ENCODE results near the gene SCNN1B. TPM values are rescaled to one million over a fixed set of nuclear protein-coding genes. Genes with fewer than 3 reads are reported as not detected.

The SCNN1B gene
- polyA plus RNA-seq, 1 donor from 2014 or later, result not detected

DNA sequence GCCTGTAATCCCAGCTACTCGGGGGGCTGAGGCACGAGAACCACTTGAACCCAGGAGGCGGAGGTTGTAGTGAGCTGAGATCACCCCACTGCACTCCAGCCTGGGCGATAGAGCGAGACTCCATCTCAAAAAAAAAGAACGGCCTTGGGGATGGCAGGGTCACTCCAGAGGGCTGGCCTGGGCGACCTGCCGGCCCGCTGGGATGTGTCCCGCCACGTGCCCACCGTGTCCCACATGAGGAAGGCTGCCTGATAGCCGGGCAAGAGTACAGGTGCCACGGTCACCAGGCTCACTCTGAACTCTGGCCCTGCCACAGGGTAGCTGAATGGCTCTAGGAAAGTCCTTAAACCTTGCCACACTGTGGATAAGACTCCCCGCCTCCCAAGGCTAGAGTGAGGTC, 83.3 kb downstream of the SCNN1B start:
- H4K20me1 ChIP-seq (ENCODE audit: insufficient read depth), result no peaks in the 10 kb centered on the region
- no peaks in the 10 kb centered on the region for H3K79me2 ChIP-seq (replicated peaks; ENCODE audit: insufficient read depth, low read length)
- no peaks in the 10 kb centered on the region for H3K9me3 ChIP-seq (ENCODE audit: low read length)
- H3K4me3 ChIP-seq (ENCODE audit: low read length), result no peak overlapping the region
- no peak overlapping the region for H3K27ac ChIP-seq (ENCODE audit: low read length)
- TF ChIP-seq EZH2 (IDR thresholded peaks at IDR 0.05; ENCODE audit: borderline replicate concordance, insufficient read depth, low read length, poor library complexity, severe bottlenecking) (no peak), REST (IDR thresholded peaks at IDR 0.05; ENCODE audit: borderline replicate concordance) (no peak), EP300 (conservative IDR thresholded peaks at IDR 0.05; ENCODE audit: poor library complexity, severe bottlenecking) (no peak), RAD21 (conservative IDR thresholded peaks at IDR 0.05) (no peak), TAF1 (IDR thresholded peaks at IDR 0.05; ENCODE audit: low read depth) (no peak), MXI1 (conservative IDR thresholded peaks at IDR 0.05; ENCODE audit: poor library complexity, severe bottlenecking) (no peak), SMC3 (conservative IDR thresholded peaks at IDR 0.05; ENCODE audit: poor library complexity) (no peak), POLR2AphosphoS5 (IDR thresholded peaks at IDR 0.05) (no peak)
- TF ChIP-seq, protein P1, sequence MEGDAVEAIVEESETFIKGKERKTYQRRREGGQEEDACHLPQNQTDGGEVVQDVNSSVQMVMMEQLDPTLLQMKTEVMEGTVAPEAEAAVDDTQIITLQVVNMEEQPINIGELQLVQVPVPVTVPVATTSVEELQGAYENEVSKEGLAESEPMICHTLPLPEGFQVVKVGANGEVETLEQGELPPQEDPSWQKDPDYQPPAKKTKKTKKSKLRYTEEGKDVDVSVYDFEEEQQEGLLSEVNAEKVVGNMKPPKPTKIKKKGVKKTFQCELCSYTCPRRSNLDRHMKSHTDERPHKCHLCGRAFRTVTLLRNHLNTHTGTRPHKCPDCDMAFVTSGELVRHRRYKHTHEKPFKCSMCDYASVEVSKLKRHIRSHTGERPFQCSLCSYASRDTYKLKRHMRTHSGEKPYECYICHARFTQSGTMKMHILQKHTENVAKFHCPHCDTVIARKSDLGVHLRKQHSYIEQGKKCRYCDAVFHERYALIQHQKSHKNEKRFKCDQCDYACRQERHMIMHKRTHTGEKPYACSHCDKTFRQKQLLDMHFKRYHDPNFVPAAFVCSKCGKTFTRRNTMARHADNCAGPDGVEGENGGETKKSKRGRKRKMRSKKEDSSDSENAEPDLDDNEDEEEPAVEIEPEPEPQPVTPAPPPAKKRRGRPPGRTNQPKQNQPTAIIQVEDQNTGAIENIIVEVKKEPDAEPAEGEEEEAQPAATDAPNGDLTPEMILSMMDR (IDR thresholded peaks at IDR 0.05; ENCODE audit: poor library complexity, severe bottlenecking), result no peak
- no peaks in the 10 kb centered on the region for H3K36me3 ChIP-seq (ENCODE audit: insufficient read depth, low read length)
- no peaks in the 10 kb centered on the region for H3K27me3 ChIP-seq (ENCODE audit: insufficient read depth, low read depth, low read length)
- H3K4me2 ChIP-seq (ENCODE audit: low read length), result no peak overlapping the region
- no peaks in the 10 kb centered on the region for H3F3A ChIP-seq (ENCODE audit: insufficient read depth, low read length, poor library complexity, severe bottlenecking)
- H2AFZ ChIP-seq (ENCODE audit: low read depth, low read length), result no peak overlapping the region
- no peak overlapping the region for H3K9ac ChIP-seq (ENCODE audit: low read length)
- no peaks in the 10 kb centered on the region for H3K9me2 ChIP-seq (ENCODE audit: insufficient read depth, low read length)

GRCh38 chr16:23387666-23388065, 85.6 kb downstream of the SCNN1B start:
- Histone ChIP-seq H3K27ac (ENCODE audit: low read length) (no peak overlapping the region), H3K36me3 (ENCODE audit: insufficient read depth, low read length) (no peaks in the 10 kb centered on the region), H3K9me3 (ENCODE audit: low read length) (no peaks in the 10 kb centered on the region), H3F3A (ENCODE audit: insufficient read depth, low read length, poor library complexity, severe bottlenecking) (no peaks in the 10 kb centered on the region), H3K79me2 (replicated peaks; ENCODE audit: insufficient read depth, low read length) (no peaks in the 10 kb centered on the region), H3K4me3 (ENCODE audit: low read length) (no peak overlapping the region), H3K9me2 (ENCODE audit: insufficient read depth, low read length) (no peaks in the 10 kb centered on the region), H2AFZ (ENCODE audit: low read depth, low read length) (no peak overlapping the region), H3K27me3 (ENCODE audit: insufficient read depth, low read depth, low read length) (no peaks in the 10 kb centered on the region), H4K20me1 (ENCODE audit: insufficient read depth) (no peaks in the 10 kb centered on the region), H3K9ac (ENCODE audit: low read length) (no peak overlapping the region), H3K4me2 (ENCODE audit: low read length) (no peak overlapping the region)
- TF ChIP-seq SMC3 (conservative IDR thresholded peaks at IDR 0.05; ENCODE audit: poor library complexity) (no peak), EZH2 (IDR thresholded peaks at IDR 0.05; ENCODE audit: borderline replicate concordance, insufficient read depth, low read length, poor library complexity, severe bottlenecking) (no peak), REST (IDR thresholded peaks at IDR 0.05; ENCODE audit: borderline replicate concordance) (no peak), EP300 (conservative IDR thresholded peaks at IDR 0.05; ENCODE audit: poor library complexity, severe bottlenecking) (no peak)
